Naive thymus-derived CD4-positive, alpha-beta T cell (primary cell): ENCODE data around the gene FHIT. TPM values are rescaled to one million over a fixed set of nuclear protein-coding genes. Genes with fewer than 3 reads are reported as not detected.

Experiments
- ATAC-seq: fragments of 150-1000 bp; cut with Tn5 transposase; 2 replicates; pipeline ENCODE4 v1.10.0; 2021; ENCODE audit warnings: mild to moderate bottlenecking, moderate library complexity
- CTCF ChIA-PET: fragments of 350-600 bp; sonication (Branson Sonifier 250); formaldehyde crosslinking; loops from one replicate; lab custom pipeline; 2021; ENCODE audit warnings: antibody characterized with exemption; lab: Charles Lee
- POLR2A ChIA-PET: fragments of 350-600 bp; sonication (Branson Sonifier 250); formaldehyde crosslinking; loops from one replicate; lab custom pipeline; 2021; ENCODE audit warnings: antibody characterized with exemption, inconsistent platforms; lab: Charles Lee
- DNase-seq, 9 donors: peaks; one replicate each; pipeline versions ENCODE4 v3.0.0 to v3.0.0-alpha.2; 2020 to 2022; ENCODE audit warnings: mixed read lengths in 1 of 9
- H3K27ac ChIP-seq: one replicate; pipeline ENCODE4 v1.7.0; 2013; ENCODE audit warnings: mild to moderate bottlenecking, low read depth, low read length, moderate library complexity
- H3K27me3 ChIP-seq, 2 donors: one replicate each; pipeline ENCODE4 v1.7.0; 2013; ENCODE audit warnings: low read length in 2 of 2, mild to moderate bottlenecking in 2 of 2, moderate library complexity in 2 of 2; ENCODE audit not compliant: control insufficient read depth in 2 of 2, insufficient read depth in 2 of 2
- H3K36me3 ChIP-seq, 3 experiments: 1 replicate in 2 of 3; 2 replicates in 1 of 3; pipeline ENCODE4 v1.7.0; 2013; ENCODE audit warnings: low read length in 3 of 3, mild to moderate bottlenecking in 3 of 3, moderate library complexity in 1 of 3; ENCODE audit not compliant: insufficient read depth in 3 of 3, control insufficient read depth in 2 of 3
- H3K4me1 ChIP-seq, 2 donors: one replicate each; pipeline ENCODE4 v1.7.0; 2013; ENCODE audit warnings: low read length in 2 of 2, mild to moderate bottlenecking in 2 of 2, moderate library complexity in 1 of 2; ENCODE audit not compliant: control insufficient read depth in 2 of 2, insufficient read depth in 2 of 2
- H3K4me3 ChIP-seq: 2 replicates; pipeline ENCODE4 v1.7.0; 2013; ENCODE audit warnings: mild to moderate bottlenecking, low read length
- H3K9me3 ChIP-seq, 3 experiments: 1 replicate in 2 of 3; 2 replicates in 1 of 3; pipeline ENCODE4 v1.7.0; 2013; ENCODE audit warnings: low read length in 3 of 3; ENCODE audit not compliant: control insufficient read depth in 2 of 3
- H3K27ac Mint-ChIP-seq, 9 donors: one replicate each; pipeline ENCODE4 v1.8.0; 2020 to 2022; ENCODE audit warnings: mixed read lengths in 9 of 9, mild to moderate bottlenecking in 8 of 9, moderate library complexity in 5 of 9, inconsistent platforms in 2 of 9
- H3K27me3 Mint-ChIP-seq, 5 donors: one replicate each; pipeline ENCODE4 v1.8.0; 2021 to 2022; ENCODE audit warnings: mixed read lengths in 5 of 5, mild to moderate bottlenecking in 1 of 5
- H3K36me3 Mint-ChIP-seq, 5 donors: one replicate each; pipeline ENCODE4 v1.8.0; 2020 to 2022; ENCODE audit warnings: mixed read lengths in 5 of 5, mild to moderate bottlenecking in 3 of 5, inconsistent platforms in 1 of 5
- H3K4me1 Mint-ChIP-seq, 7 donors: one replicate each; pipeline ENCODE4 v1.8.0; 2020 to 2022; ENCODE audit warnings: mixed read lengths in 7 of 7, mild to moderate bottlenecking in 3 of 7, inconsistent platforms in 1 of 7
- H3K4me3 Mint-ChIP-seq, 10 donors: one replicate each; pipeline ENCODE4 v1.8.0; 2020 to 2022; ENCODE audit warnings: mild to moderate bottlenecking in 10 of 10, mixed read lengths in 10 of 10, moderate library complexity in 6 of 10, inconsistent platforms in 2 of 10
- H3K9me3 Mint-ChIP-seq, 11 donors: one replicate each; pipeline ENCODE4 v1.8.0; 2020 to 2022; ENCODE audit warnings: mixed read lengths in 11 of 11, mild to moderate bottlenecking in 4 of 11, inconsistent platforms in 1 of 11, moderate library complexity in 1 of 11
- intact Hi-C, 2 donors: fragments of 100-400 bp; cut with micrococcal nuclease; formaldehyde crosslinking; loops; one replicate each; pipeline ENCODE4 v1.15.1; 2023
- polyA plus RNA-seq, 2 donors: library from polyadenylated mRNA; unstranded; fragments of 300-500 nt; fragmentation: Illumina TruSeq; gene quantifications; one replicate each; pipeline ENCODE4 v1.2.3, GENCODE V29; 2021
- total RNA-seq, 6 experiments: library from RNA in 5 of 6; stranded (reverse) in 5 of 6; gene quantifications; 1 replicate in 5 of 6; 2 replicates in 1 of 6; pipeline ENCODE4 v1.2.3 and lab custom pipeline; 2021 to 2026

The FHIT gene
- total and polyA plus RNA-seq, 7 experiments from 2014 or later: 51.2 to 230 (median 152) TPM

DNA sequence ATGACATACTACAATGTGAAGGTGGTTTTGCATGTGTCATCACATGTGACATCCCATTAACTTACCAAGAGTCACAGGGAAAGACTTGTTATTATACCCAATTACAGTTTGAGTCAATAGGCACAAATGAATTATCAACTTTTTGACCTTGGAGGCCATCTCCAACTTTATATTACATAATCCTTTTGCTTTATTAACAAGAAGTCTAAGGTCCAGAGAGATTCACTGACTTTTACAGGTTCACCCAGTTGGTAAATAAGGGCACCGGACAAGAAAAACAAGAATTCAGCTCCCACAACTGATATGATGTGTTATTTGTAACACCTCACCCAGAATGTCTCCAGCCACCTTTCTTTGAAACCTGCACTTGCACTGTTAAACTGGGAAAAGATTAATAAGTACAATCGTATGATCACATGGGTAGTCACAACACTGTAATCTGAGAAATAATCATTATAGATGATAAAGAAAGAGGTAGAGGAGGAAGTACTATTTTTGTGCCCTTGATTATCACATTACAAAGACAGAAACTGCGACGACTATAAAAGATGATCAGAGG lies 928.9 kb downstream of the FHIT start:
- Mint-ChIP-seq H3K36me3 (peaks cover 0 to 3% (median 0%) of the 10 kb centered on the region in 5 donors), H3K27me3 (no peaks in the 10 kb centered on the region), H3K27ac (no peak overlapping the region), H3K4me3 (no peak overlapping the region), H3K4me1 (peaks cover 0 to 4% (median 0%) of the 10 kb centered on the region in 7 donors), H3K9me3 (peaks cover 0 to 2% (median 0%) of the 10 kb centered on the region in 11 donors)
- Histone ChIP-seq H3K27ac (no peak overlapping the region), H3K4me1 (no peaks in the 10 kb centered on the region), H3K9me3 (no peaks in the 10 kb centered on the region), H3K27me3 (no peaks in the 10 kb centered on the region), H3K4me3 (no peak overlapping the region), H3K36me3 (no peaks in the 10 kb centered on the region)
- CTCF ChIA-PET: no interaction called here
- POLR2A ChIA-PET: no interaction called here
- intact Hi-C loops: no loop called here
- no peak for DNase-seq
- no peak for ATAC-seq

DNA sequence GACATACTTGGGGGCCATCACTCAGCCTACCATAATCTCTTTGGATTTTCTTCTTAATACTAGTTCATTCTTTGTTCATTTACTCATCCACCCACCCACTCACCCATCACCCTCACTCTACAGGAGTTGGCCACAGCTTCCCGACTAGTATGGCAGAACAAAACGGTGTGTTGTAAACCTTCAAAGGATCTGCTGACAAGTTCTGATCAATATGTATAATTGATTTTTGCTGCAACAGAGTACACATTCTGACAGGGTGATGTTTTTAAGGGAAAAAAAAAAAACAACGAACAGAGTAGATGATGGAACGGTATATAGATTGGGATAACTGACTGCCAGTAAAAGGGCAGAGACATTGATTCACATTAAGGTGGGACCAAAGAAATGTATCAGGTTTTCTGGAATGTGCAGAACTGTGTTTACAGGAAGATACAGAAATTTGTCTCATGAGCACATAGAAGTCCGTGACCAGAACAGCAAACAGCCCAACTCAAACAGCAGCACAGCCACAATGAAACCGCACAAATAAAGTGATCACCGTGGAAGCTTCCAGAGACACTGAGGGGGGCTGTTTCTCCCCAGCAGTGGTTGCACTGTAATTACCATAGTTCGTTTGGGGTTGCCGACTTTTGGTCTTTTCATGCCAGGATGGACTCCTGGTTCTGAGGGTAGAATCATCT lies 931.9 kb downstream of the FHIT start:
- no peaks in the 10 kb centered on the region for H3K9me3 ChIP-seq
- peaks cover 0 to 13% (median 3%) of the 10 kb centered on the region in 11 donors for H3K9me3 Mint-ChIP-seq
- ChIA-PET POLR2A (no interaction called here), CTCF (no interaction called here)
- H3K4me1 ChIP-seq: no peaks in the 10 kb centered on the region
- intact Hi-C loops: no loop called here
- H3K27me3 Mint-ChIP-seq: no peaks in the 10 kb centered on the region
- ATAC-seq (no peak), DNase-seq (no peak)
- H3K4me3 Mint-ChIP-seq: no peak overlapping the region
- H3K36me3 ChIP-seq: no peaks in the 10 kb centered on the region
- no peaks in the 10 kb centered on the region for H3K27me3 ChIP-seq
- H3K27ac Mint-ChIP-seq: peak overlapping the region in 1 of 9 donors; percentile 3
- H3K4me1 Mint-ChIP-seq: peaks cover 0 to 7% (median 0%) of the 10 kb centered on the region in 7 donors
- no peak overlapping the region for H3K4me3 ChIP-seq
- H3K36me3 Mint-ChIP-seq: peaks cover 0 to 10% (median 4%) of the 10 kb centered on the region in 5 donors
- no peak overlapping the region for H3K27ac ChIP-seq

DNA sequence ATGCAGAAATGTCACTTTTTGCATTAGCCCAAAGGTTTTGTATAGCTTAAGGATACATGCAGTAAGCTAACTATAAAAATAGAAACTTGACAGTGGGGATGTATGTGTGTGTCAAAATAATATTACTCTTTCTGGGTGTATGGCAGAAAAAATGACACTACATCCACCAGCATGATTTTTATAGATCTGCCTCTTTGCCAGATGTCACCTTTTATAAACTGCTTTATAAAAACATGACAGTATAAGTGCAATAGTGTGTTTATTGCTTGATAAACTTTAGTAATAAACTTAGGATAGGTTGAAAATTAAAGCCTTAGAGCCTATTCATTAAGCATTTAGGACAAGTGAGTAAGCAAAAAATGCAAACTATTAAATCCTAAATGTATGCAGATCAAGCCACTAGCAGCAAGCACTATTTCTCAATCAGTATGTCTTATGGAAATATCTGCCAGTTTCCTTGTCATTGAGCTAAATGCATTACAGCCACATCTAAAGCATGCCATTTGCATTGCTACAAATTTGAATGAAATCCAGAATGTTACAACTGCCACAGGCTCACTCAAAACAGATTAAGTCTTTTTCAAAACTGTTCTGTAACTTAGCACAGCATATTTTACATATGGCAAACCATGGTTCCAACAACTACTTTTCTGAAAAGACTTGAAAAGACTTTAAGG lies 935.0 kb downstream of the FHIT start:
- H3K27ac ChIP-seq: no peak overlapping the region
- ChIA-PET CTCF (no interaction called here), POLR2A (no interaction called here)
- Mint-ChIP-seq H3K4me3 (no peak overlapping the region), H3K9me3 (peaks cover 0 to 13% (median 3%) of the 10 kb centered on the region in 11 donors), H3K4me1 (peaks cover 0 to 23% (median 14%) of the 10 kb centered on the region in 7 donors), H3K27me3 (no peaks in the 10 kb centered on the region), H3K36me3 (peaks cover 0 to 10% (median 4%) of the 10 kb centered on the region in 5 donors), H3K27ac (no peak overlapping the region)
- no peaks in the 10 kb centered on the region for H3K9me3 ChIP-seq
- DNase-seq: no peak
- no peak for ATAC-seq
- H3K36me3 ChIP-seq: no peaks in the 10 kb centered on the region
- no peak overlapping the region for H3K4me3 ChIP-seq
- intact Hi-C loops: no loop called here
- no peaks in the 10 kb centered on the region for H3K27me3 ChIP-seq
- no peaks in the 10 kb centered on the region for H3K4me1 ChIP-seq

DNA sequence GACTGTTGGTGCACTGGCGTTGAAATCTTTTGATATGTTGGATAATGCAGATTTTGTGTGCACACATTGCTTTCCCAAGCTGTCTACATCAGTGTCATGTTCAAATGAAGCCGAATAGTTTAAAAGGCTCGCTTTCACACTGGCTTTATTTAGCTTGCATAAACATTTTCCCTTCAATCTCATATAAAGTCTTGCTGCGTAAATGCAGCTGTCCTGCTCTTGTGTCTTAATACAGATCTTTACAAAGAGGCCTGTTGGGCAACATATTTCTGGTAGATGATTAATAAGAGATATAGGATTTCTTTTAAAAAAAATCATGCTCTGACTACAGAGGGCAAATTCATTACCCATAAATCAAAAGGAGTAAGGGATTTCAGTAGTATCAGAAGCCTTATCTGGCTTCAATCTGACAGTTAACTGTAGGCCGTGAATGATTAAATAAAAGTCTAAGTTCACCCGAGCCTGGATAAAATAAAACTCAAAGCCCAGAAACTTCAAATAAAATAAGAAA lies 937.2 kb downstream of the FHIT start:
- Mint-ChIP-seq H3K4me1 (peaks cover 0 to 23% (median 14%) of the 10 kb centered on the region in 7 donors), H3K4me3 (peak overlapping the region in 2 of 10 donors; percentile 27 to 36), H3K36me3 (peaks cover 0 to 12% (median 4%) of the 10 kb centered on the region in 5 donors), H3K27me3 (no peaks in the 10 kb centered on the region), H3K9me3 (peaks cover 0 to 13% (median 3%) of the 10 kb centered on the region in 11 donors), H3K27ac (peak overlapping the region in 5 of 9 donors; percentile 39 to 68 (median 45))
- Histone ChIP-seq H3K36me3 (no peaks in the 10 kb centered on the region), H3K9me3 (no peaks in the 10 kb centered on the region), H3K4me3 (no peak overlapping the region), H3K27me3 (no peaks in the 10 kb centered on the region), H3K4me1 (no peaks in the 10 kb centered on the region), H3K27ac (no peak overlapping the region)
- ChIA-PET POLR2A (no interaction called here), CTCF (no interaction called here)
- ATAC-seq: no peak
- no peak for DNase-seq
- intact Hi-C loops: no loop called here

DNA sequence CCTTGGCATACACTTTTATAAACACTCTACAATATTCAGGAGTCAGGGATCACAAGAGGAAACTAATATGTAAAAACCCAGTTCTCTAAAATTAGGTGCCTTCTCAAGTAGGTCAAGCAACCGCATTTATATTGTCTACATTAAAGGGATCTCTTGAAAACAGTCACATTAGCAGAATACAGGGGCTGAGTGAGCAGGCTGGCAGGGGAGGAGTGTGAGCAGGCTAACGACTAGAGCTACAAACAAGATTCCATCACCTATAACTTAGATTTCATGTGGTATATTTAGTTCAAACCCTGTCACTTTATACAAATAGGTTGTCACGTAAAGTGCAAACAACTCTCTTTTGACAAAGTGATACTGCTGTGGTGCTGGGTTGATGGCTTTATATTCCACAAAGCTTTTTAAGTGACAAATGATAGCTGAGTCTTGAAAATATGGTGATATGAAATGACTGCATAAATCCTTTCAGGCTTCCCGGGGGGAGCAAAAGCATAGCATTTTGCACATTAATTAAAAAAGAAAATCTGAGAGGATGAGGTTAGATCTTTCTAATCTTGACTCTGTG lies 937.9 kb downstream of the FHIT start:
- Mint-ChIP-seq H3K4me3 (peak overlapping the region in 2 of 10 donors; percentile 6 to 7), H3K36me3 (peaks cover 0 to 10% (median 4%) of the 10 kb centered on the region in 5 donors), H3K27ac (peak overlapping the region in 2 of 9 donors; percentile 31 to 39), H3K4me1 (peaks cover 0 to 20% (median 14%) of the 10 kb centered on the region in 7 donors), H3K9me3 (peaks cover 0 to 13% (median 3%) of the 10 kb centered on the region in 11 donors), H3K27me3 (no peaks in the 10 kb centered on the region)
- ChIA-PET CTCF (no interaction called here), POLR2A (no interaction called here)
- H3K27me3 ChIP-seq: no peaks in the 10 kb centered on the region
- intact Hi-C loops: no loop called here
- no peaks in the 10 kb centered on the region for H3K36me3 ChIP-seq
- no peaks in the 10 kb centered on the region for H3K9me3 ChIP-seq
- H3K27ac ChIP-seq: no peak overlapping the region
- H3K4me1 ChIP-seq: no peaks in the 10 kb centered on the region
- ATAC-seq (no peak), DNase-seq (no peak)
- H3K4me3 ChIP-seq: no peak overlapping the region

DNA sequence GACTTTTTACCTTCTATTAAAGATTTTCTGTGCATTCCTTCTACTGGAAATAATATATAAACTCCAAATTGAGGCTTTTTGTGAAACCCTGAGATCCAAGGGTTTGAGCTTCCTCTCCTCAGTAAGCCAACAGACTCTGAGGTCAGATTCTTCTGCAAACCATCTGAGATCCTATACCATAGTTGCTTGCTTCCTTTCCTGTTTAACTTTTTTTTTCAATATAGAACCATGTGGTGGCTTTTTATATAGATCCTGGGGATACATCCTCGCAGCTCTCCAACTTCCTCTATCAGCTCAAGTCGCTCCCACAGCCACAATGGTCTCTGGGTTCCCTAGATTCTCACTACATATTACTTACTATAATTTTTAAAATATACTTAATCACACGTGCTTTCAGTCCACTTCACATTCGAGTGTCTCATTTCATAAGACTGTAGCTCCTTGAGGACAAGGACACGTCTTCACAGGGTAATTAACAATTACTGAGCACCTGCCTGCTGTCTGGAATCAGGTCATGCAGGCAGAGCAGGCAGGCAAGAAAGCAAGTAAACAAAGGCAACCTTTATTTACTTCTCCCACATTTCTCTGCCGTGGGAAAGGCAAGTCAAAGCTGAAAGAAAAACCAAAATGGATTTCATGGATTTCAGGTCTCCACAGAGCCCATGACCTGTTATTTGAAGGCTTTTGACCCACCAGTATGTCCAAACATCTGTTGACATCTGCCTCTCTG lies 941.5 kb downstream of the FHIT start:
- DNase-seq (no peak), ATAC-seq (no peak)
- POLR2A ChIA-PET: no interaction called here
- no peak overlapping the region for H3K4me3 Mint-ChIP-seq
- no peak overlapping the region for H3K27ac Mint-ChIP-seq
- peaks cover 0 to 20% (median 14%) of the 10 kb centered on the region in 7 donors for H3K4me1 Mint-ChIP-seq
- CTCF ChIA-PET: interaction anchor here (0.6 kb wide), 1 partner anchor 9 kb away, joined by 3 read pairs; no protein-coding TSS in a partner anchor
- H3K4me3 ChIP-seq: no peak overlapping the region
- intact Hi-C loops: no loop called here
- H3K9me3 Mint-ChIP-seq: peaks cover 0 to 4% (median 0%) of the 10 kb centered on the region in 11 donors
- no peaks in the 10 kb centered on the region for H3K36me3 ChIP-seq
- H3K27ac ChIP-seq: no peak overlapping the region
- H3K36me3 Mint-ChIP-seq: peaks cover 0 to 2% (median 0%) of the 10 kb centered on the region in 5 donors
- no peaks in the 10 kb centered on the region for H3K4me1 ChIP-seq
- H3K27me3 Mint-ChIP-seq: no peaks in the 10 kb centered on the region
- H3K9me3 ChIP-seq: no peaks in the 10 kb centered on the region
- no peaks in the 10 kb centered on the region for H3K27me3 ChIP-seq
